Fibroblast of mammary gland (primary cell): Measurements from ENCODE around the gene SH2D3A.
"Not testable (repeated sequence)": the region's sequence is repeated elsewhere in the genome, so short reads cannot be mapped to it uniquely, and the experiment has no call there.

Experiments
- DNase-seq: peaks from one replicate; pipeline ENCODE4 v3.0.0-alpha.2; 2010; ENCODE audit warnings: low read depth
- H3K4me3 ChIP-seq: 2 replicates; pipeline ENCODE4 v1.5.1; 2011; ENCODE audit warnings: low read depth, mild to moderate bottlenecking, low read length, moderate library complexity; ENCODE audit not compliant: control insufficient read depth
- TF ChIP-seq, protein P1 (sequence below): conservative IDR thresholded peaks from 2 replicates; pipeline ENCODE4 v1.5.1; 2011; ENCODE audit warnings: low read depth, low read length, inconsistent platforms; ENCODE audit not compliant: control insufficient read depth, insufficient read depth

Gene SH2D3A

DNA sequence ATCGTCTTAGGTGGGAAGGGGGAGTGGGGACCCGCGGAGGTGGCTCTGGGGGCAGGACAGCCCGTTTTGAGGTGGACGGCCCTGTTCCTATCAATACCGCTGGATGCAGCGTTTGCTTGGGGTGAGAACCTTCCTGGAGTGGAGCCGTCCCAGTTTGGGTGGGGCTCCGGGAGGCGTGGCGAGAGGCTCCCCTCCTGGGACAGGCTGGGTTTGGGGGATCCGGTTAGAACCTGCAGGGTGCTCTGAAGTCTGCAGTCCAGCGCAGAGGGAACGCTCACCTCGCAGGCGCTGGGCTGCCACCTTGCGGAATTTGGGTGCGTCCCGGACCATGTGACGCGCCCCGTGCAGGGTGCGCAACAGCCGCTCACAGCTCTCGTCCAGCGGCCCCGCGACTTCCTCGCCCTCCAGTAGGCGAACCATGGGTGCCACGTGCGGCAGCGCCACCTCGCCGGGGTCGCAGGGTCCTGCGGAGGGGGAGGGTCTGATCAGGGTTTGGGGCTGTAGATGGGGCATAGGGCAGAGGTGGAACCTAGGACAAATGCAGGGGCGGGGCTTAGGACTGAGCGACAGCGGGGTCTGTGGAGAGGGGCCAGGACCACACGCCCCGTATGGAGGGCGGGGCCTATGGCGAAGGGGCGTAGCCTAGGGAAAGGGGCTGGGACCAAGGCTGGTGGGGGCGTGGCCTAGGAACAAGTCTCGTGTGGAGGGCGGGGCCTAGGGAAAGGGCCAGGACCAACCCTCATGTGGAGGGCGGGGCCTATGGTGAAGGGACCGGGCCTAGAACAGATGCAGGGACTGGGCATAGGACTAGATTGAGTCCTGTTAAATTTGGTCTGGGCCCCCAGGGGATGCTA, 13.8 kb downstream of the SH2D3A start:
- DNase-seq: peak; percentile 69
- TF ChIP-seq, protein P1, sequence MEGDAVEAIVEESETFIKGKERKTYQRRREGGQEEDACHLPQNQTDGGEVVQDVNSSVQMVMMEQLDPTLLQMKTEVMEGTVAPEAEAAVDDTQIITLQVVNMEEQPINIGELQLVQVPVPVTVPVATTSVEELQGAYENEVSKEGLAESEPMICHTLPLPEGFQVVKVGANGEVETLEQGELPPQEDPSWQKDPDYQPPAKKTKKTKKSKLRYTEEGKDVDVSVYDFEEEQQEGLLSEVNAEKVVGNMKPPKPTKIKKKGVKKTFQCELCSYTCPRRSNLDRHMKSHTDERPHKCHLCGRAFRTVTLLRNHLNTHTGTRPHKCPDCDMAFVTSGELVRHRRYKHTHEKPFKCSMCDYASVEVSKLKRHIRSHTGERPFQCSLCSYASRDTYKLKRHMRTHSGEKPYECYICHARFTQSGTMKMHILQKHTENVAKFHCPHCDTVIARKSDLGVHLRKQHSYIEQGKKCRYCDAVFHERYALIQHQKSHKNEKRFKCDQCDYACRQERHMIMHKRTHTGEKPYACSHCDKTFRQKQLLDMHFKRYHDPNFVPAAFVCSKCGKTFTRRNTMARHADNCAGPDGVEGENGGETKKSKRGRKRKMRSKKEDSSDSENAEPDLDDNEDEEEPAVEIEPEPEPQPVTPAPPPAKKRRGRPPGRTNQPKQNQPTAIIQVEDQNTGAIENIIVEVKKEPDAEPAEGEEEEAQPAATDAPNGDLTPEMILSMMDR: peak; percentile 24
- H3K4me3 ChIP-seq: peak overlapping the region; percentile 34

DNA sequence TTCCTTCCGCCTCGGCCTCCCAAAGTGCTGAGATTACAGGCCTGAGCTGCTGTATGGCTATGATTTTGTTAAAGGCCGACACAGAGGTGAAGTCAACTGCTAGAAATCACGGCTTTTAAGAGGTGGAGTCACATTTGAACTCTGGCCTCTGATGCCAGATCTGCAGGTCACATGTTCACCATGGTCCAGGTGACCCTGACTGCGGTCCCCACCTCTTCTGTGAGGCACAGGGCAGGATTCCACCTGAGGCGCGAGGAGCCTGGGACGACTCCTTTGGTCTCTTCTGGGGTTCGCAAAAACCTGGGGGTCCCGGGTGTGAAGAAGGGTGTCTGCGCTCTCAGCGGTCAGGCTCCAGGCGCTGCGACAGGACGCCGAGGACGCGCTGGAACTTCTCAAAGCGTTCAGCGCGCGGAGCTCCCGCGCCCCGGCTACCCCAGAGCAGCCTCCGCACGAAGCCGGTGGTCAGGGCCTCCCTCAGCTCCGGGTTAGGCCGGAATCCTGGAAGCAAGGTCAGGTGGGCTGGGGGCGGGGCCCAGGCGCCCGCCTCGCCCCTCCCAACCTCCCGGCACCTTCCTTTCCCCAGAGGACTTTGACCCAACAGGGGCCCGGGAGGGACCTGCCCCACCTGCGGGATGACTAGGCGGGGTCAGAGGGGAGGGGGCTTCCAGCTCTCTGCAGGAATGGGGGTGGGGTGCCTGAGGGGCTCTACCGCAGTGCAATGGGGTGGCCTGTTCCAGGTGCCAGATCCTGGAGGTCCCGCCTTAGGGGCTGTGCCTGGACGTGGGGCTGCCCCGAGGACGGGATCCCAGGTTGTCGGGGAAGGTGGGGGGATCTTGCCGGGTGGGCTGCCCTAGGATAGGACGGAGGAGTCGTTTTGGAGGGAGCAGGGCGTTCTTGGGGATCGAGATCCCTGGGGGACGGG, 14.7 kb downstream of the SH2D3A start:
- TF ChIP-seq, protein P1: no peak
- peak overlapping the region; percentile 22 for H3K4me3 ChIP-seq
- no peak for DNase-seq

DNA sequence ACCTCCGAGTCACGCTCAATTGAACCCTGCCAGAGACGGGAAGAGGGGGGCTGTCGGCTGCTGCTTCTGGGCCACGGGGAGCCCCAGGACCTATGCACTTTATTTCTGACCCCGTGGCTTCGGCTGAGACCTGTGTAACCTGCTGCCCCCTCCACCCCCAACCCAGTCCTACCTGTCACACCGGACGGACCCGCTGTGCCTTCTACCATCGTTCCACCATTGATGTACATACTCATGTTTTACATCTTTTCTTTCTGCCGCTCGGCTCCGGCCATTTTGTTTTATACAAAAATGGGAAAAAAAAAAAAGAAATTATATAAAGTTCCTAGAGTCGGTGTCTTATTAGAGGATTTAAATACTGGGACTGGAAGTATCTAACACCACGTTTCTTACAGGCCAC, 16.0 kb downstream of the SH2D3A start:
- H3K4me3 ChIP-seq: no peak overlapping the region
- DNase-seq: no peak
- TF ChIP-seq, protein P1: no peak

DNA sequence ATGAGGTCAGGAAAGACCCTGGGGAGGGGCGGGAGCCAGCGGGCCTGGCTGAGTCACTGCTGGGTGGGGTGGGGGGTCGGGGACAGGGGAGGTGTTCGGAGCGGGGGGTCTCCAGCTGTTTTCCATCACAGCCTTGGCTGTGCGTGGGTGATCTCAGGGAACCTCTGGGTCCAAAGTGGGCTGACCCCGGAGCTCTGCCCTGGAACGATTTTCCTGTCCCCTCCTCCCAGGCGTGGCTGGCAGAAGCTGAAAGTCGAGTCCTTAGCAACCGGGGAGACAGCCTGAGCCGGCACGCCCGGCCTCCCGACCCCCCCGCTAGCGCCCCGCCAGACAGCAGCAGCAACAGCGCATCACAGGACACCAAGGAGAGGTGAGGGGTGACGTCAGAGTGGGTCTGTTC, 17.2 kb downstream of the SH2D3A start:
- DNase-seq: peak; percentile 35
- H3K4me3 ChIP-seq: no peak overlapping the region
- TF ChIP-seq, protein P1: no peak

DNA sequence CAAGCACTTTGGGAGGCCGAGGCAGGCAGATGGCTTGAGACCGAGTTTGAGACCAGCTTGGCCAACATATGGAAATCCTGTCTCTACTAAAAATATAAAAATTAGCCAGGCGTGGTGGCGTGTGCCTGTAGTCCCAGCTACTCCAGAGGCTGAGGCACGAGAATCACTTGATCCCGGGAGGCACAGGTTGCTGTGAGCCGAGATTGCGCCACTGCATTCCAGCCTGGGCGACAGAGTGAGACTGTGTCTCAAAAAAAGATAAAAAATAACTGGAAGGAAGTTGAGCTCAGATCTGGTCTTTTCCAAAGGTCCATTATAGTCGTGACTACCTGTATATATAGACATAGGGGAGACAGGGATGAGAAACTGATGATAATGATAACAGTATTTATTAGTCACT, 18.7 kb downstream of the SH2D3A start:
- not testable (repeated sequence) for H3K4me3 ChIP-seq, DNase-seq

DNA sequence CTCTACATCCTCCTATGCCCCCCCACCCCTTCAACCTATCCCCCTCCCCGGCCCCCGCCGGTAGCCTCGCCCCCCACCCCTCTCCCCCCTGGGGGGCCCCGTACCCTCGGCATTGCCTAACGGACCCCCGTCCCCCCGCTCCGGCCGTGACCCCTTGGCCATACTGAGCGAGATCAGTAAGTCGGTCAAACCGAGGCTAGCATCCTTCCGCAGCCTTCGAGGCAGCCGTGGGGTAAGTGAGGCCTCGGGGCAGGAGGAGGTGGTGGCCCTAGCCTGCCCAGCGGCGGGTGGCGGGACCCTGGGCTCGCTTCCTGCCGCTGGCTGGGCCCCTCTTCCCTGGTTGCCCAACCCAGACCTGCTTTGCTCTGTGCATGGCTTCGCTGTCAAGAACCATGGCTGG, 21.3 kb downstream of the SH2D3A start:
- no peak for DNase-seq
- H3K4me3 ChIP-seq: no peak overlapping the region
- TF ChIP-seq, protein P1: no peak
